Hippocampal formation (tissue), 2 donors: ENCODE measurements around the gene APBB2.

Experiments used
- DNase-seq, 2 donors: peaks; one replicate each; lab custom pipeline; 2025; lab: John Stamatoyannopoulos, UW

The APBB2 gene

GRCh38 chr4:41098093-41099048 is 116.0 kb downstream of the APBB2 start:
- DNase-seq: no peak

- DNase-seq: no peak
Measured at GRCh38 chr4:41095973-41096372, 118.4 kb downstream of the APBB2 start.

GRCh38 chr4:41095192-41095872 is 119.0 kb downstream of the APBB2 start:
- no peak for DNase-seq

GRCh38 chr4:41092128-41092527 is 122.2 kb downstream of the APBB2 start:
- no peak for DNase-seq

- DNase-seq: no peak
Measured at GRCh38 chr4:41081847-41082246, 132.5 kb downstream of the APBB2 start.

- DNase-seq: no peak
Measured at GRCh38 chr4:41080976-41081375, 133.4 kb downstream of the APBB2 start.

GRCh38 chr4:41079881-41080560 is 134.3 kb downstream of the APBB2 start:
- peak in 1 of 2 donors; percentile 74 for DNase-seq

GRCh38 chr4:41077628-41078027 is 136.7 kb downstream of the APBB2 start:
- no peak for DNase-seq

GRCh38 chr4:41076481-41076880 is 137.9 kb downstream of the APBB2 start:
- no peak for DNase-seq

- no peak for DNase-seq
Measured at GRCh38 chr4:41074215-41074614, 140.1 kb downstream of the APBB2 start.

- peak; percentile 24 to 64 for DNase-seq
Measured at GRCh38 chr4:41072021-41072777, 142.1 kb downstream of the APBB2 start.

GRCh38 chr4:41070516-41071281 is 143.6 kb downstream of the APBB2 start:
- no peak for DNase-seq

- DNase-seq: no peak
Measured at GRCh38 chr4:41069838-41070237, 144.5 kb downstream of the APBB2 start.

- DNase-seq: no peak
Measured at GRCh38 chr4:41069257-41069656, 145.1 kb downstream of the APBB2 start.

- no peak for DNase-seq
Measured at GRCh38 chr4:41067369-41067768, 147.0 kb downstream of the APBB2 start.

- DNase-seq: no peak
Measured at GRCh38 chr4:41066049-41066448, 148.3 kb downstream of the APBB2 start.

- DNase-seq: no peak
Measured at GRCh38 chr4:41065434-41066006, 148.8 kb downstream of the APBB2 start.

- DNase-seq: no peak
Measured at GRCh38 chr4:41064953-41065352, 149.4 kb downstream of the APBB2 start.

- no peak for DNase-seq
Measured at GRCh38 chr4:41061482-41062185, 152.7 kb downstream of the APBB2 start.
